Aorta (tissue), 5 donors: ENCODE data around the gene SHB. TPM values are rescaled to one million over a fixed set of nuclear protein-coding genes. Genes with fewer than 3 reads are reported as not detected.
A peak's percentile ranks its signal among the peaks of the same experiment; 100 is the strongest.

Source experiments
- ATAC-seq: fragments of 200-7000 bp; cut with Tn5 transposase; one replicate; pipeline ENCODE4 v1.9.1; 2022; ENCODE audit warnings: moderate library complexity; ENCODE audit not compliant: low FRiP score
- DNase-seq, 2 donors: peaks; one replicate each; pipeline ENCODE4 v3.0.0-alpha.2; 2020
- H3K27ac ChIP-seq, 2 donors: one replicate each; pipeline ENCODE4 v1.5.1; 2013; ENCODE audit warnings: low read length in 2 of 2, mild to moderate bottlenecking in 2 of 2, moderate library complexity in 2 of 2, control low read depth in 1 of 2, inconsistent platforms in 1 of 2, low read depth in 1 of 2
- H3K27me3 ChIP-seq, 2 donors: one replicate each; pipeline ENCODE4 v1.6.1; 2013; ENCODE audit warnings: control low read depth in 1 of 2, low read length in 1 of 2, mild to moderate bottlenecking in 1 of 2, moderate library complexity in 1 of 2; ENCODE audit not compliant: insufficient read depth in 2 of 2, control insufficient read depth in 1 of 2
- H3K36me3 ChIP-seq, 2 donors: one replicate each; pipeline ENCODE4 v1.6.1; 2013; ENCODE audit warnings: control low read depth in 1 of 2, low read length in 1 of 2, mild to moderate bottlenecking in 1 of 2; ENCODE audit not compliant: insufficient read depth in 2 of 2, control insufficient read depth in 1 of 2
- H3K4me1 ChIP-seq, 2 donors: one replicate each; pipeline ENCODE4 v1.6.1; 2013; ENCODE audit warnings: low read length in 2 of 2, control low read depth in 1 of 2, mild to moderate bottlenecking in 1 of 2, moderate library complexity in 1 of 2; ENCODE audit not compliant: insufficient read depth in 2 of 2, control insufficient read depth in 1 of 2
- H3K4me3 ChIP-seq, 2 donors: one replicate each; pipeline ENCODE4 v1.5.1; 2013; ENCODE audit warnings: low read length in 2 of 2, control low read depth in 1 of 2, mild to moderate bottlenecking in 1 of 2
- H3K9me3 ChIP-seq: one replicate; pipeline ENCODE4 v1.6.1; 2013; ENCODE audit warnings: mild to moderate bottlenecking, low read length; ENCODE audit not compliant: control insufficient read depth
- WGBS, 2 donors: extraction: QIAGEN DNeasy Blood & Tissue Kit; methylation state at CpG; one replicate each; pipeline ENCODE4 v1.1.7; 2013; 5-methylcytosine and 5-hydroxymethylcytosine counted together
- intact Hi-C, 2 donors: fragments of 100-400 bp; cut with DNase I; formaldehyde crosslinking; loops; one replicate each; pipeline versions ENCODE4 v1.14.2 to v1.15.0; 2022
- polyA plus RNA-seq, 2 donors: library from polyadenylated mRNA; stranded (reverse); fragments of 200-250 nt; gene quantifications; one replicate each; pipeline ENCODE4 v1.2.3, GENCODE V29; 2013
- total RNA-seq, 2 donors: library from RNA; stranded (reverse); fragmentation: NEBNext Ultra II Directional; extraction: Animal tissue kit (Norgen Biotek cat#: 25700); gene quantifications; one replicate each; pipeline ENCODE4 v1.2.1, GENCODE V29; 2021
- donor health status: healthy with polysubstance abuse.
- donor health status: Bipolar disorder and iron deficiency.
- donor health status: DM: no; HTN: no; CAD: no.
- donor health status: DM: no; HTN: no; CAD: no.
- donor health status: DM: yes; HTN: yes; CAD: no.

Gene SHB
- total and polyA plus RNA-seq, 4 donors, result 3.5 to 29.3 (median 17.2) TPM

DNA sequence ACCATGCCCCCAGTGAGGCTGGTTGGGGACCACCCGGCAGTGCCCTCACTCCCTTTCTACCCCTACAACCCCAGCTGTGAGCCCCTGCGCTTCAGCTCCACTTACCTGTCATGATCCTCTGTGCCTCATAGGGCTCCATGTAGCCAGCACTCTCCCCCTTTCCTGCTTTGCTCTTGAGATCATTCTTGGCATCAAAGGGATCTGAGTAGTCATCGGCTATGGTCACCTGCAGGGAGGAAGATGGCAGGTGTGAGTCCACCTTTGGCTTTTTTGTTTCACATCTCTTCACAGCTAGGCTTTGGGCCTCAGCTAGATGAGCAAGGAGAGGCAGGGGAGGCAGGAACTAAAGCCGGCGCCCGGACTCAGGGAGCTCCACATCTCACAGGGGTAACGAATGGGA, 53.1 kb downstream of the SHB start:
- H3K27ac ChIP-seq, result no peak overlapping the region
- H3K9me3 ChIP-seq, result no peaks in the 10 kb centered on the region
- no peak overlapping the region for H3K4me3 ChIP-seq
- DNase-seq (no peak), ATAC-seq (no peak)
- H3K36me3 ChIP-seq, result no peaks in the 10 kb centered on the region
- 86% methylated on average over 7 of the region's 7 CpGs for WGBS, 2 donors
- no peaks in the 10 kb centered on the region for H3K27me3 ChIP-seq
- intact Hi-C loops, result loop anchor here (5.0 to 10.0 kb wide), 3 partner anchors 51 to 109 kb away; partner anchors contain the start of gene SHB (in 1 of the 2)
- peaks cover 1 to 11% of the 10 kb centered on the region in 2 donors for H3K4me1 ChIP-seq

DNA sequence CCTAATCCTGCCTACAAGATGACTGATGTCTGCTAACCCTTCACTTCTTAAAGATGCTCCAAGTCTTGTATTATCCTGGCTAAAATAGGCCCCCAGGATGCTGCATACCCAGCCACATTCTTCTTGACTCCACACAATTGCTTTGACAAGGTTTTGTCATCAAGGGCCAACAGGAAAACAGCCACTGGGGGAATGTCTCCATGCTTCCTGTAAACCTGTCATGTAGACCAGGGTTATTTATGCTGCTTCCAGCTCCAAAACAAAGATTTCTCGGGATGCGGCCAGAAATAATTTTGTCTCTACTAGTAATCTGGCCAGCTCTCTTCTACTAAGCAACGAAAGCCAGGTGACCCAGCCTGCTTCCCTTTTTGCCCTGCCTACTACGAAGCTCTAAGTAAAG, 53.8 kb downstream of the SHB start:
- no peaks in the 10 kb centered on the region for H3K36me3 ChIP-seq
- H3K27ac ChIP-seq, result no peak overlapping the region
- H3K4me1 ChIP-seq, result peaks cover 1 to 8% of the 10 kb centered on the region in 2 donors
- 42 to 50% methylated on average over 4 of the region's 4 CpGs for WGBS, 2 donors
- no peaks in the 10 kb centered on the region for H3K9me3 ChIP-seq
- intact Hi-C loops, result loop anchor here (5.0 to 10.0 kb wide), 3 partner anchors 52 to 108 kb away; partner anchors contain the start of gene SHB (in 1 of the 2)
- no peak overlapping the region for H3K4me3 ChIP-seq
- no peaks in the 10 kb centered on the region for H3K27me3 ChIP-seq
- DNase-seq (no peak), ATAC-seq (no peak)

DNA sequence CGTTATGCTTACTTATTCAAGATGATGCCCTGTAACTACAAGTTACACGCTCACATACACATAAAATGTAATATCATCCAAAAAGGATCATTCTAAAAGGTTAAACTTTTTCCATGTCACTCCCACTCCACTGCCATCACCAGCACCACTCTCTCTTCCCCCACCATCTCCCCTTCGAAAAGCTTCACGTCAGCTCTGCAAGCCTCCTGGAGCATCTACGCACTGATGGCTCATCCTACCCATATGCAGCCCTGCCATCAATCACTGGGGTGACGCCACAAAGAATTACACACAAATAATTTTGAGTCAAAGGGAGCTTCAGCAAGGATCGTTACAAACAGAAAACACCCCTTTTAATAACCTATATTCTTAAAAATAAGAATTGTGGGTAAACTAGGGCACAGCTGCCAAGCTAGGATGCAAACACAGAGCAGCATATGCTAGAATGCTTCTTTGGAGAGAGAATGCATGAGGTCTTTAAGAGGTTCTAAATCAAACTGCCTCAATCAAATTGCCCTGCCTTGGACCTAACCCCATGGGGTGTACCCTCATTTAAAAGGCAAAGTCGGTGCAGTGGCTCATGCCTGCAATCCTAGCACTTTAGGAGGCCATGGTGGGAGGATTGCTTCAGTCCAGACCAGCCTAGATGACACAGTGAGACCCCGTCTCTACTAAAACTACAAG, 56.1 kb downstream of the SHB start:
- H3K4me3 ChIP-seq, result no peak overlapping the region
- no peak for DNase-seq
- 84 to 88% methylated on average over 9 of the region's 9 CpGs for WGBS, 2 donors
- no peak overlapping the region for H3K27ac ChIP-seq
- no peaks in the 10 kb centered on the region for H3K4me1 ChIP-seq
- no peaks in the 10 kb centered on the region for H3K9me3 ChIP-seq
- no peaks in the 10 kb centered on the region for H3K27me3 ChIP-seq
- no peak for ATAC-seq
- intact Hi-C loops, result loop anchor here in 1 of 2 donors (10.0 kb wide), 1 partner anchor 98 kb away; no protein-coding TSS in a partner anchor
- no peaks in the 10 kb centered on the region for H3K36me3 ChIP-seq

DNA sequence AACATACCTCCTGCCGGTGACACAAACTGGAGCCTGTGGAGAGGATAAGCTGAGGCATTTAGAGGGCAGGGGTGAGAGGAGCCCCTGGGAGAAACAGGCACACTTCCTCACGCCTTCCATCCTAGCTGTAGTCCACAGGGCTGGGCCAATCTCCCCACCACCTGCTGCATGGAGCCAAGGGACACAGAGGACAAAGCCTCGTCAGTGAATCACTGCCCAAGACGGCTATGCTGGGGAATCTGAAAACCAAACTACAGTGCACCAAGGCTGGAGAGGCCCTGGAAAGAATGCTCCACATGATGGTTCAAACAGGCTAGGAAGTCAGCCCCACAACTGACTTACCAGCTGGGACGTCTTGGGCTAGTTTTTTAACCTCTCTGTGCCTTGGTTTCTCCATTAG, 57.0 kb downstream of the SHB start:
- intact Hi-C loops, result loop anchor here in 1 of 2 donors (10.0 kb wide), 1 partner anchor 97 kb away; no protein-coding TSS in a partner anchor
- no peaks in the 10 kb centered on the region for H3K4me1 ChIP-seq
- no peaks in the 10 kb centered on the region for H3K36me3 ChIP-seq
- no peak overlapping the region for H3K27ac ChIP-seq
- no peak for DNase-seq
- no peaks in the 10 kb centered on the region for H3K27me3 ChIP-seq
- no peak overlapping the region for H3K4me3 ChIP-seq
- 55 to 74% methylated on average over 5 of the region's 5 CpGs for WGBS, 2 donors
- H3K9me3 ChIP-seq, result no peaks in the 10 kb centered on the region
- no peak for ATAC-seq

DNA sequence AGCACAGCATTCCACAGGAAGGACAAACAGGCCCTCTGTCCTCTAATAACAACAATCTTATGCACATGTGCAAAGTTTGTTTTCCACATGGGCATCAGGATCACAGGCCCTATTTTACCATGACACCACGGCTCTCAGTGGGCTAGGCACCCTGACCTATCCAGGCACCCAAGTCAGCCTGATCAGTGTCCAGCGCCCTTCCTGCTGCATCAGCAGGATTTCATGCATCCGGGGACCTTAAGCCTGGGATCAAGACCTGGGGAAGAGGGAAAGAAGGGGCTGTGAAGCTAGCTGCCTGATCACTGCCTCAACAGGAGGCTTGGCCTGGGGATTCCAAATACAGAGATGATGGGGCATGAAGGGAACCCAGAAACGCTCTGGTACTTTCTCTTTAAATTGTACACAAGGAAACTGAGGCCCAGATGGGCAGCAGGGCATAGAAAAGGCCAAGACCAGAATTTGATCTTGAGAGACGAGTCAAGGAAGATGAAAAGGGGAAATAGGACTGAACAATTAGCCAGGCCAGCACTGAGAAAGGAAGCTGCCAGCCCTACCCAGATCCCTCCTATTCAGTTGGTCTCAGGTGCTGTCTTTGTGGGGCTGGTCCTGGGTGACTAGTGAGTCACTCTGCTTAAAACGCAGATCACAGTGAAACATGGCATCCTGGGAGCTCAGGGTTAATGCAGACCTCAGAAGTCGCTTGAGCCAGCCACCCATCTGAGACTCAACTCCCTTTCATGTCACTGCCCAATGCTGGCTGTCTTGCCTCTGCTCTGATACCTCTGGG, 57.9 kb downstream of the SHB start:
- DNase-seq, result no peak
- ATAC-seq, result no peak
- H3K4me1 ChIP-seq, result no peaks in the 10 kb centered on the region
- H3K27me3 ChIP-seq, result no peaks in the 10 kb centered on the region
- no peaks in the 10 kb centered on the region for H3K9me3 ChIP-seq
- WGBS, 2 donors, result 85 to 86% methylated on average over 7 of the region's 7 CpGs
- H3K4me3 ChIP-seq, result no peak overlapping the region
- no peaks in the 10 kb centered on the region for H3K36me3 ChIP-seq
- intact Hi-C loops, result loop anchor here in 1 of 2 donors (10.0 kb wide), 1 partner anchor 96 kb away; no protein-coding TSS in a partner anchor
- H3K27ac ChIP-seq, result no peak overlapping the region

DNA sequence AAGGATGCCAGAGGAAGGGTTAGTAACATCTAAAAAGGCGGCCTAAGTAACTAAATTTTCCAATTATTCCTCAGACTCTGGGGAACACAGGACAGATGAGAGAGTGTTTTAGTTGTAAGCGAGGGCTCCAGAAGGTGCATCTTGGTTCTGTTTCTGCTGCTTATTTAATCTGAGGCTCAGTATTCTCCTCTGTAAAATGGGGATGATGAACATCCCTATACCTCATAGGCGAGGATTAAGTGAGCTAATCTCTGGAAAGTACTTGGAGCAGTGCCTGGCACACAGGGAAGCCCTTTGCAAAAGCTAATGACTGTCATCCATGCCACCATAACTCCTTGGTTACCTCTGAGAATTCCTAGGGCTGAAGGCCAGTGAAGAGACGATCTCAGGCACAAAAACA, 59.0 kb downstream of the SHB start:
- H3K9me3 ChIP-seq, result no peaks in the 10 kb centered on the region
- intact Hi-C loops, result loop anchor here in 1 of 2 donors (10.0 kb wide), 1 partner anchor 95 kb away; no protein-coding TSS in a partner anchor
- no peak for DNase-seq
- no peak overlapping the region for H3K4me3 ChIP-seq
- ATAC-seq, result no peak
- H3K27me3 ChIP-seq, result no peaks in the 10 kb centered on the region
- no peaks in the 10 kb centered on the region for H3K4me1 ChIP-seq
- 81 to 84% methylated on average over 4 of the region's 4 CpGs for WGBS, 2 donors
- H3K27ac ChIP-seq, result no peak overlapping the region
- no peaks in the 10 kb centered on the region for H3K36me3 ChIP-seq

DNA sequence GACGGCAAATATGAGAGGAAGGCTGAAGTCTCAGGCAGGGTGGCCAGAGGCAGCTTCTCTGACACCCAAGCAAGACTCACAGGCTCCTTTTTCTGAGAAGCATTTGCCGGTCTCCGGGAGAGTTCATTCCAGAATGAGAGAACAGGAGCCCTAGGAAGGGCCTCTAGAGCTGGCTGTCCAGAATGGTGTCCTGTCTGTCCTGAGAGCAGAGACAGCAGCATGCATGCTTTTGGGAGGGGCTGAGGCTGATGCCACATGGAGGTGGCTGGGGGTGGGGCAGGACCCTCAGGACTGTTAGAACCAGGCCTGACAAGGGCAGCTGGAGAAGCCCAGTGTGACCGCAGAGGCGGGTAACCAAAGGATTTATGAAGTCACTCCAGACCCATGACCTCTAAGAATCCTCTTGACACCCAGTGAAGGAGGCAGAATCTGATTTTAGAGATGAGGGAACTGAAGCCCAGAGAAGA, 60.0 kb downstream of the SHB start:
- Histone ChIP-seq H3K27me3 (no peaks in the 10 kb centered on the region), H3K4me3 (no peak overlapping the region), H3K27ac (no peak overlapping the region), H3K4me1 (no peaks in the 10 kb centered on the region), H3K9me3 (no peaks in the 10 kb centered on the region), H3K36me3 (no peaks in the 10 kb centered on the region)
- intact Hi-C loops, result no loop called here
- WGBS, 2 donors, result 90 to 93% methylated on average over 5 of the region's 5 CpGs
- DNase-seq (no peak), ATAC-seq (no peak)

DNA sequence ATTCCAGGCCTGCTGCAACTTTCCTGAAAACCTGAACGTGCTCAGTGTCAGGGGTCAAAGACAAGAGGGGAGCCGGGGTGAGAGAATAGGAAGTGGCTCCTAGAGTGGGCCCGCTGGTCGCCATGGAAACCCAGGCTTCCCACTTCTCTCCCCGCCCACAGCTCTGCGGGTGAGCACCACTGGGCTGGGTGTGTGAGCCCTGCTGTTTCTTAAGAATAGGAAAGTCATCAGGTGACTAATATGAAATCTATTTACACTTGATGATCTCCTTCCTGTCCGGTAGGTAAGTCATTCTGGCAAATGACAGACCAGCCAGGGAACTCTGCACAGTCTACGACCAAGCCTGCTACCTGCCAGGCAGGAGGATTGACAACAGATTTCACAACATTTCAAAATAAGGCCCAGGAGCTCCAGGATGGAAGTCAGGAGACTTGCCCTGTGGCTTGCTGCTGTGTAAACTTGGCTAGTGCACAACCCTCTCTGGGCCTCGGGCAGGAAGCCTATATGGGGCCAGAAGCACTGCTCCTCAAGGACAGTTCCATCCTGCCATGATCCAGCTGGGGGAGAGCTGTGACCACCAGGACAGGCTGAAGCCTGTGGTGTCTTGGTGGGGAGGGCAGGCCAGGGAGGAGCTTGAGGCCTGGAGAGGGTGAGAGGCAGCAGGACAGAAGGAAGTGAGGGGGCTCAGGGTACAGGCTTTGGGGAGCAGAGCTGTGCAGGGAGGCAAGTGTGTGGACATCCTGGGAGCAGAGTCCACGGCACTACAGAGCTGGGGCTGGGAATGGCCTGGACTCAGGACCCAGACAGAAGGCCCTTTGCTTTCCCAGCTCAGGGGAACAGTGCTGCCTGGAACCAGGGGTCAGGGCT, 60.6 kb downstream of the SHB start:
- ATAC-seq, result peak; percentile 23
- DNase-seq, result peak; percentile 78 to 83
- H3K27me3 ChIP-seq, result no peaks in the 10 kb centered on the region
- intact Hi-C loops, result no loop called here
- H3K27ac ChIP-seq, result no peak overlapping the region
- H3K4me3 ChIP-seq, result no peak overlapping the region
- 64 to 68% methylated on average over 10 of the region's 10 CpGs for WGBS, 2 donors
- H3K4me1 ChIP-seq, result no peaks in the 10 kb centered on the region
- no peaks in the 10 kb centered on the region for H3K36me3 ChIP-seq
- H3K9me3 ChIP-seq, result no peaks in the 10 kb centered on the region
